Fibroblast of pulmonary artery (primary cell): ENCODE data around the gene CGREF1.

Experiments used
- DNase-seq: peaks from one replicate; pipeline ENCODE4 v3.0.0-alpha.2; 2010; ENCODE audit warnings: low read depth
- H3K4me3 ChIP-seq: replicated peaks from 2 replicates; pipeline ENCODE4 v1.5.1; 2011; ENCODE audit warnings: low read depth, mild to moderate bottlenecking, control low read depth, low read length, moderate library complexity
- CTCF ChIP-seq: IDR thresholded peaks from 2 replicates; pipeline ENCODE4 v1.5.1; 2011; ENCODE audit warnings: mild to moderate bottlenecking, control low read depth, low read length, inconsistent platforms; ENCODE audit errors: missing control alignments

CGREF1 gene

GRCh38 chr2:27155069-27155520 is 36.2 kb upstream of the CGREF1 start:
- no peak overlapping the region for H3K4me3 ChIP-seq
- DNase-seq: no peak
- no peak for TF ChIP-seq CTCF

GRCh38 chr2:27154488-27154887 is 35.6 kb upstream of the CGREF1 start:
- H3K4me3 ChIP-seq: no peak overlapping the region
- no peak for TF ChIP-seq CTCF
- no peak for DNase-seq

- TF ChIP-seq CTCF: no peak
- no peak overlapping the region for H3K4me3 ChIP-seq
- DNase-seq: no peak
Observed at GRCh38 chr2:27152796-27153464, 34.0 kb upstream of the CGREF1 start.

- H3K4me3 ChIP-seq: no peak overlapping the region
- DNase-seq: no peak
- no peak for TF ChIP-seq CTCF
Observed at GRCh38 chr2:27152102-27152795, 33.3 kb upstream of the CGREF1 start.

GRCh38 chr2:27150639-27151230 is 31.8 kb upstream of the CGREF1 start:
- H3K4me3 ChIP-seq: no peak overlapping the region
- no peak for DNase-seq
- no peak for TF ChIP-seq CTCF

GRCh38 chr2:27149570-27150405 is 30.9 kb upstream of the CGREF1 start:
- no peak for TF ChIP-seq CTCF
- no peak for DNase-seq
- H3K4me3 ChIP-seq: no peak overlapping the region
